HT-29 (cell line): ENCODE results near the gene SPIN1. TPM values are rescaled to one million over a fixed set of nuclear protein-coding genes. Genes with fewer than 3 reads are reported as not detected.

Experiments used
- DNase-seq: peaks from one replicate; pipeline ENCODE4 v3.0.0-alpha.2; 2015; ENCODE audit warnings: low spot score
- total RNA-seq: library from RNA; depleted of rRNA; stranded (reverse); fragments of >200 nt; shearing (Covaris generic); gene quantifications from 2 replicates; pipeline ENCODE4 v1.2.3, GENCODE V29; 2014

Gene SPIN1
- total RNA-seq, 1 experiment from 2014 or later: 20.8 TPM

DNA sequence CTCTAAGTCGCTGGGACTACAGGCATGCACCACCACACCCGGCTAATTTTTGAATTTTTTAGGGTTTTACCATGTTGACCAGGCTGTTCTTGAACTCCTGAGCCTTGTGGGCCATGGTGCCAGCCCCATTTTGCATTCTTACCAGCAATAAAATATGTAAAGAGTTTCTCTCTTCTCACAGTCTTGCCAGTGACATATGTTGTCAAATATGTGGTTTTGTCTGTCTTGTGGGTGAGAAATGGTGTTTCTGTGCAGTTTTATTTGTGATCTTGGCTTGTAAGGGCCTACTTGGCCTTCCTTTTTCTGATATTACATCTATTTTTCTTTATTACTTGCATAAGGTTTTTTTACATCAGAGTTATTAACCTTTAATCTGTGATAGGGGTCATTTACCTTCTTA, 47.1 kb downstream of the SPIN1 start:
- DNase-seq: no peak

- DNase-seq: no peak
Observed at GRCh38 chr9:88436379-88436778, 48.1 kb downstream of the SPIN1 start.

GRCh38 chr9:88437210-88438146, 49.2 kb downstream of the SPIN1 start:
- no peak for DNase-seq

DNA sequence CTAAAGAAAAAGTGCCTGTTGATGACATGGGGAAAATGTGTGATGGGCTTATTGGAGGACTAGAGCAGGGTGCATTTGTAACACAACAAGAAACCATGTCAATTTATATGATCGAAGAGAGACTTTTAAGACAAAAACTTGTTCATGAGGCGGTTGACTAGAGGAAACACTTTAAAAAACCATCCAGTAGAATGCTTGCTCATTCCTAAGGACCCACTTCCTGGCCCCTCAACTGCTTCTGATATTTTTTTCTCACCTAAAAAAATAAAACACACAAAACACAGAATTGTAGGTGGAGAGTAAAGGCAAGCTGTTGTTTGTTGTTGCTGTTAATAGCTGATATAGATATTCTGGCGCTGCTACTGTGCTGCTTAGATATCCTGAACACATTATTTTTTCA, 50.6 kb downstream of the SPIN1 start:
- DNase-seq: no peak

GRCh38 chr9:88441301-88442007, 53.2 kb downstream of the SPIN1 start:
- DNase-seq: no peak

GRCh38 chr9:88443480-88444113, 55.4 kb downstream of the SPIN1 start:
- no peak for DNase-seq

GRCh38 chr9:88446728-88447127, 58.5 kb downstream of the SPIN1 start:
- no peak for DNase-seq

- no peak for DNase-seq
Observed at GRCh38 chr9:88447431-88447830, 59.2 kb downstream of the SPIN1 start.

DNA sequence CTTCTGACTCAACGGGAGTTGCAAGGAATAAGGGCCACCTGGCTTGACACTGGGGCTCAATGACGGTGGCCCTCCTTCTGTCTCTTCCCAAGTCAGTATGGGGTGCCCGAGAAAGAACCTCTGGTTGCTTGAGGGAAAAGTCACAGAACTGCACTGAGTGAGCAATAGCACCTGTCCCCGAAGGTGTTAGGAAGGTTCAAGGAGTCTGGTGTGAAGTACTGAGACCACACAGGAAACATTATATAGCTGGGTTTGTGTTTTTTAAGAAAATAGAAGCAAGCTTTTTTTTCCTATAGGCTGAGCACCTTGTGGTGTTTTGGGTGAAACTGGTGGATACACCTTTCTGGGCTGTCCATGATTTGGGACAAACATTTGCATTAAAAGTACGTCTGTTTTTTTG, 62.9 kb downstream of the SPIN1 start:
- no peak for DNase-seq

DNA sequence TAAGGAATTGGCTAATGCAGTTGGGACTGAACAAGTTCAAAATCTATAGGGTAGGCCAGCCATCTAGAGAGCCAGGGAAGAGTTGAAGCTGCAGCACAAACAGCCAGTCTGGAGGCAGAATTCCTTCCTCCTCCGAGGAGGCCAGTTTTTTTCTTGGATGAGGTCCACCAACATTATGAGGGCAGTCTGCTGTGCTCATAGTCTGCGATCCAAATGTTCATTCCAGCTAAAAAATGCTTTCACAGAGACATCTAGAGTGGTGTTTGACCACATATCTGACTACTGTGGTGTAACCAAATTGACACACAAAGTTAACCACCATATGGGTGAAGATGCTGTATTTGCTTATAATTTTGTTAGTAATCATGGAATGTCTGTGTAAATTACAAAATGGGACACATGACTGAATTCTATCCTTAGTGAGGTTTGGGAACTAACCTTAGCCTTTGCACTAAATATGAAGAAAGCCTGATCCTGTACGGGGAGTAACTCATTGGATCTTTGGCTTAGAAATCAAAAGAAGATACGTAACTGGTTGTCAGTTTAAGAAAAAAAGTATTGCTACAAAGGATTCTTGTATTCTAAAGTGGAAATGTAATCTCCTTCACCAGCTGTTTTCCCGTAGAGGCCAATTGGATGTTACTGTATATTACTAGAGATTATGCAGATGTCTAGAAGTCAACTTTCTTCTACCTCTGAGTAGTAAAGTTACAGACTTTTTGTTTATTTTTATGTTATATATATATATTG, 70.6 kb downstream of the SPIN1 start:
- no peak for DNase-seq

GRCh38 chr9:88460587-88461332, 72.5 kb downstream of the SPIN1 start:
- DNase-seq: no peak

DNA sequence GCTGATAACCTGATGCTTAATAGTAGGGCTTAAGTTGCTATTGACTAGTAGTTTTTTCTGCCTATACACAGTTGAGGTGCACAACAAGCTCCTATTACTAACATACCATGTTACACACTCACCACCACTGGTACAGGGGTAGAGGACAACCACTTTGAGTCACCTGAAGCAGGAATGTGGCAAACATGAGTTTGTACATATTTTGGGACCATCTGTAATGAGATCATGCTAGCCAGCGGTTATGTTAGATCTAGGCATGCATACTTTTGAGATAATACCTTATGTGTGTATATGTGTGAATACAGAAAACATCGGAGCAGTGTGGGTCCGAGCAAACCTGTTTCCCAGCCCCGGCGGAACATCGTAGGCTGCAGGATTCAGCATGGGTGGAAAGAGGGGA, 73.9 kb downstream of the SPIN1 start:
- no peak for DNase-seq

DNA sequence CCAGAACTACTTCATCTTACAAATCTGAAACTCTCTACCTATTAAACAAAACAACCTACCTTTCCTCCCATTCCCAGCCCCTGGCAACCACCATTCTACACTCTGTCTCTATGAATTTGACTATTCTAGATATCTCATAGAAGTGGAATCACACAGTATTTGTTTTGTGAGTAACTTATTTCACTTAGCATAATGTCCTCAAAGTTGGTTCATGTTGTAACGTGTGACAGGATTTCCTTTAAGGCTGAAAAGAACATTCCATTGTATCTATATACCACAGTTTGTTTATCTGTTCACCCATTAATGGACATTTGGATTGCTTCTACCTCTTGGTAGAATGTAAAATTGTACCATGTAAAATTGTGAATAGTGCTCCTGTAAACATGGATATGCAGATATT, 76.6 kb downstream of the SPIN1 start:
- no peak for DNase-seq

DNA sequence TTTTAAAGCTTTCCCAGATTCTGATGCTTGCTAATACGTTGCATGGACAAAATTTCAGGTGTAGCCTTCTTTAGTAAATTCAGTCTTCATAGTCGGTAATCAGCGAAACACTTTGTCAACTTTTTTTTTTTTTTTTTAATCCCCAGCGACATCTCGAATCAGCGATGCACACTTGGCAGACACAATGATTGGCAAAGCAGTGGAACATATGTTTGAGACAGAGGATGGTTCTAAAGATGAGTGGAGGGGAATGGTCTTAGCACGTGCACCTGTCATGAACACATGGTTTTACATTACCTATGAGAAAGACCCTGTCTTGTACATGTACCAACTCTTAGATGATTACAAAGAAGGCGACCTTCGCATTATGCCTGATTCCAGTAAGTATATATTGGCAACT, 80.0 kb downstream of the SPIN1 start:
- no peak for DNase-seq

DNA sequence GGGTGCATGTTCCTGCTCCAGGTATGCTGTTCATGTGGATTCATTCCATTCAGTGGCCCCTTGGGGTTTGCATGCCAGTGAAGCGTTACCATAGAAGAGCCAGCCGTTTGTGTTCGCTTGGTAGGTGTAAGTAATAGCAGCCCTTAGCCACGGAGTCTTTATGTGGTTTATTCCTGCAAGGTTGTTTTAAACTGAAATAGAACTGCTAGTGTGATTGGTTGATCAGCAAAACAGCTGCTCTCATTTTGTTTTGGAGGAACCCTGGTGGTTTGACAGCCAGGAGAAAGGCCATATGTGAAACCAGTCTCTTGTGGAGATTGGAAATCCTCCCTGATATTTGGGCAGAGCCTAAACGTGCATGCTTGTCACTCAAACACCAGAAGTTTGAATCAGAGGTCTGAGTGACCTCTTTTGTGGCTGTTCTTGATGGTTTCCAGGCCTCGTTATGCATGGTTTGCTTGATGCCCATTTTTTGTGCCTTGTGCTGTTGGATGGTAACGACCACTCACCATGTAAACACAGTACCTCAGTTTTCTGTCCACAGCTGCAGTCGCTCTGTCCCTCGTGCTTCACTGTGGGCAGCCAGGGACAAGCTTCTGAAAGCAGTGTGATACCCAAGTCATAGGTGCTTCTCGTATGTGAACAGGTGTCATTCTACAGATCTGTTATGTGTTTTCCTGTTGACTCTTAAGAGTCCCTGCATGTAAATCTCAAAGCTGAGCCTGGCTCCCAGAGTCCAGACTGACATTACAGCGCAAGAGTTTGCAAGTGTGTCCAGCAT, 88.4 kb downstream of the SPIN1 start:
- DNase-seq: no peak

DNA sequence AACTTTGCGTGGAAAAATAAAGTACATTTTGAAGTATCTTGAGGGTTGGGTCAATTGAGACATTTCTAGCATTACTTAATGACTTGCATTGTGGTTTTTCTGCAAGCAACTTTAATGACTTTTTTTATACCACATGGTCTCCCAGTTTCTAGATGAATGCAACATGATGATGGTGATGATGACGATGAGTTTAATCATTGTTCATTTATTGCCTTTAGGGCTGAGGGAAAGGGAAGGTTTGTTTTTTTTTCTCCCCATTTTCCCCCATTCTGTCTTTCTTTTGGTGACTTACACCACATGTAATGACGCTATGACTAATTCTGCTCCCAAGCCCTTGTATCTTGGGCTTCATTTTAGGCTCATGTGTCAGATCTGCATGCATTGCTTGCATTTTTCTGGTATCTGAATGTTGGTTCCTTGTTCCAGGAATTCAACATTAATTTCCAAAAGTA, 89.1 kb downstream of the SPIN1 start:
- no peak for DNase-seq

DNA sequence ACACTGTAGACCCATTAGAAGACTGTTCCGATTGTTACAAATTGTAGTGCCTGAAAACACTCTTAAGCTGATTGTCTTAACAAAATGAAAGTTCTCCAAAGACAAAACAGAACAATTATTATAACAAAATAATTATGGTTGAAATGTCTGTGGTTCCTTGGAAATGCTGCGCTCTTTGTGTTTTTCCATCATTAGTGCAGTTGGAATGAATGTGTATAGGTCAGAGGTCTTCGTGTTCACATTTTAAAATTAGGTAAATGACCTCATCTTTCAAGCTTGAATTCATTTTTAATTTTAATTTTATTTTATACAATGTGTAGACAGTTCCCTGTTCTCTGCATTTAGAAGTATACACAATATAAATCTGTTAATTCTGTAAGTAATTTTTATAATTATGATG, 90.0 kb downstream of the SPIN1 start:
- DNase-seq: no peak

GRCh38 chr9:88481933-88482332, 93.7 kb downstream of the SPIN1 start:
- no peak for DNase-seq

GRCh38 chr9:88488166-88488565, 99.9 kb downstream of the SPIN1 start:
- DNase-seq: no peak
